H9 (cell line): Measurements from ENCODE around the gene MBTPS1. TPM values are rescaled to one million over a fixed set of nuclear protein-coding genes. Genes with fewer than 3 reads are reported as not detected.

ENCODE experiments used
- DNase-seq: peaks from one replicate; pipeline ENCODE4 v3.0.0-alpha.2; 2017
- H2AFZ ChIP-seq: one replicate; pipeline ENCODE4 v1.6.1; 2013; ENCODE audit warnings: mild to moderate bottlenecking, low read length, control low read depth, moderate library complexity
- H2AK5ac ChIP-seq: 2 replicates; pipeline ENCODE4 v1.6.1; 2013; ENCODE audit warnings: low read length, control low read depth, mixed read lengths; ENCODE audit not compliant: insufficient read length
- H2BK120ac ChIP-seq: one replicate; pipeline ENCODE4 v1.6.1; 2013; ENCODE audit warnings: low read depth, mild to moderate bottlenecking, low read length, control low read depth, inconsistent platforms; ENCODE audit not compliant: poor library complexity, severe bottlenecking
- H2BK12ac ChIP-seq: 2 replicates; pipeline ENCODE4 v1.6.1; 2013; ENCODE audit warnings: low read length, control low read depth, mixed read lengths, low read depth; ENCODE audit not compliant: insufficient read length
- H2BK15ac ChIP-seq: 2 replicates; pipeline ENCODE4 v1.6.1; 2013; ENCODE audit warnings: low read depth, low read length, control low read depth
- H2BK20ac ChIP-seq: one replicate; pipeline ENCODE4 v1.6.1; 2013; ENCODE audit warnings: low read depth, mild to moderate bottlenecking, low read length, control low read depth, inconsistent platforms; ENCODE audit not compliant: poor library complexity, severe bottlenecking
- H2BK5ac ChIP-seq: 2 replicates; pipeline ENCODE4 v1.6.1; 2013; ENCODE audit warnings: low read length, control low read depth, mixed read lengths; ENCODE audit not compliant: insufficient read length
- H3K14ac ChIP-seq: 2 replicates; pipeline ENCODE4 v1.6.1; 2013; ENCODE audit warnings: low read length, control low read depth; ENCODE audit not compliant: insufficient read depth
- H3K18ac ChIP-seq: 2 replicates; pipeline ENCODE4 v1.6.1; 2013; ENCODE audit warnings: low read depth, mild to moderate bottlenecking, mixed read lengths, low read length, control low read depth; ENCODE audit not compliant: insufficient read length
- H3K23ac ChIP-seq: 2 replicates; pipeline ENCODE4 v1.6.1; 2013; ENCODE audit warnings: low read length, control low read depth, mixed read lengths, low read depth; ENCODE audit not compliant: insufficient read length
- H3K23me2 ChIP-seq: 2 replicates; pipeline ENCODE4 v1.6.1; 2013; ENCODE audit warnings: low read depth, mild to moderate bottlenecking, mixed read lengths, low read length, control low read depth; ENCODE audit not compliant: insufficient read length, poor library complexity, severe bottlenecking
- H3K27ac ChIP-seq: 2 replicates; pipeline ENCODE4 v1.5.1; 2013; ENCODE audit warnings: low read length, control low read depth, mixed read lengths, low read depth; ENCODE audit not compliant: insufficient read length
- H3K27me3 ChIP-seq: 2 replicates; pipeline ENCODE4 v1.6.1; 2013; ENCODE audit warnings: low read length, control low read depth, inconsistent platforms; ENCODE audit not compliant: insufficient read depth
- H3K4ac ChIP-seq: 2 replicates; pipeline ENCODE4 v1.6.1; 2013; ENCODE audit warnings: low read depth, mild to moderate bottlenecking, control low read depth, inconsistent platforms, low read length, moderate library complexity
- H3K4me1 ChIP-seq: 2 replicates; pipeline ENCODE4 v1.6.1; 2013; ENCODE audit warnings: low read length, control low read depth, inconsistent platforms; ENCODE audit not compliant: insufficient read depth
- H3K4me2 ChIP-seq: 2 replicates; pipeline ENCODE4 v1.6.1; 2013; ENCODE audit warnings: low read length, control low read depth, mixed read lengths; ENCODE audit not compliant: insufficient read length, insufficient read depth
- H3K56ac ChIP-seq: 2 replicates; pipeline ENCODE4 v1.6.1; 2013; ENCODE audit warnings: low read depth, mild to moderate bottlenecking, mixed read lengths, low read length, control low read depth; ENCODE audit not compliant: insufficient read length
- H3K79me1 ChIP-seq: 2 replicates; pipeline ENCODE4 v1.6.1; 2013; ENCODE audit warnings: low read depth, mild to moderate bottlenecking, moderate library complexity, low read length, control low read depth, inconsistent platforms; ENCODE audit not compliant: insufficient read depth, poor library complexity, severe bottlenecking
- H3K79me2 ChIP-seq: 2 replicates; pipeline ENCODE4 v1.6.1; 2013; ENCODE audit warnings: low read length, control low read depth, inconsistent platforms; ENCODE audit not compliant: insufficient read depth
- H3K9ac ChIP-seq: 2 replicates; pipeline ENCODE4 v1.6.1; 2013; ENCODE audit warnings: low read length, control low read depth, mixed read lengths; ENCODE audit not compliant: insufficient read length; ENCODE audit errors: extremely low read depth
- H3K9me3 ChIP-seq: one replicate; pipeline ENCODE4 v1.6.1; 2013; ENCODE audit warnings: low read depth, low read length, inconsistent platforms; ENCODE audit not compliant: control insufficient read depth
- H3T11ph ChIP-seq: one replicate; pipeline ENCODE4 v1.6.1; 2013; ENCODE audit warnings: mild to moderate bottlenecking, low read length, control low read depth, inconsistent platforms
- H4K20me1 ChIP-seq: one replicate; pipeline ENCODE4 v1.6.1; 2013; ENCODE audit not compliant: control insufficient read depth, insufficient read length, insufficient read depth
- H4K5ac ChIP-seq: 2 replicates; pipeline ENCODE4 v1.6.1; 2013; ENCODE audit warnings: low read depth, mild to moderate bottlenecking, mixed read lengths, low read length, control low read depth; ENCODE audit not compliant: insufficient read length
- H4K8ac ChIP-seq: replicated peaks from 2 replicates; pipeline ENCODE4 v1.6.1; 2013; ENCODE audit warnings: low read length, control low read depth, mixed read lengths, low read depth; ENCODE audit not compliant: insufficient read length
- H4K91ac ChIP-seq: 2 replicates; pipeline ENCODE4 v1.6.1; 2013; ENCODE audit warnings: low read depth, mild to moderate bottlenecking, moderate library complexity, mixed read lengths, low read length, control low read depth; ENCODE audit not compliant: insufficient read length
- H3K27ac Mint-ChIP-seq, 3 experiments: 2 replicates in 2 of 3; 3 replicates in 1 of 3; pipeline ENCODE4 v1.8.0; 2020 to 2021; ENCODE audit warnings: mixed read lengths in 3 of 3, mild to moderate bottlenecking in 1 of 3, moderate library complexity in 1 of 3
- H3K27me3 Mint-ChIP-seq: 2 replicates; pipeline ENCODE4 v1.8.0; 2021; ENCODE audit warnings: low read depth, mild to moderate bottlenecking, moderate library complexity, mixed read lengths
- H3K36me3 Mint-ChIP-seq, 3 experiments: 2 replicates in 2 of 3; 3 replicates in 1 of 3; pipeline ENCODE4 v1.8.0; 2020 to 2021; ENCODE audit warnings: low read depth in 3 of 3, mixed read lengths in 3 of 3; ENCODE audit not compliant: insufficient read depth in 1 of 3
- H3K4me1 Mint-ChIP-seq, 2 experiments: 2 replicates each; pipeline ENCODE4 v1.8.0; 2020; ENCODE audit warnings: mixed read lengths in 2 of 2
- H3K4me3 Mint-ChIP-seq, 2 experiments: 2 replicates in 1 of 2; 3 replicates in 1 of 2; pipeline ENCODE4 v1.8.0; 2020 to 2021; ENCODE audit warnings: mild to moderate bottlenecking in 2 of 2, mixed read lengths in 2 of 2, moderate library complexity in 1 of 2
- H3K9me3 Mint-ChIP-seq, 2 experiments: 2 replicates in 1 of 2; 3 replicates in 1 of 2; pipeline ENCODE4 v1.8.0; 2020; ENCODE audit warnings: mild to moderate bottlenecking in 2 of 2, mixed read lengths in 2 of 2, moderate library complexity in 1 of 2
- CTCF ChIP-seq: fragments of 200-600 bp; sonication (generic); conservative IDR thresholded peaks from 3 replicates; pipeline ENCODE4 v1.8.0; 2021; ENCODE audit warnings: antibody characterized with exemption, mild to moderate bottlenecking
- WGBS: extraction: QIAGEN DNeasy Blood & Tissue Kit; methylation state at CpG from one replicate; pipeline ENCODE4 v1.1.7; 2013; ENCODE audit warnings: missing lambda C conversion rate, low lambda C conversion rate, mixed read lengths; ENCODE audit not compliant: insufficient read length; ENCODE audit errors: extremely low coverage; 5-methylcytosine and 5-hydroxymethylcytosine counted together
- total RNA-seq: library from RNA; stranded (reverse); gene quantifications from 2 replicates; pipeline ENCODE4 v1.2.1, GENCODE V29; 2021

The MBTPS1 gene
- total RNA-seq, 1 experiment from 2014 or later, result 48.7 TPM

DNA sequence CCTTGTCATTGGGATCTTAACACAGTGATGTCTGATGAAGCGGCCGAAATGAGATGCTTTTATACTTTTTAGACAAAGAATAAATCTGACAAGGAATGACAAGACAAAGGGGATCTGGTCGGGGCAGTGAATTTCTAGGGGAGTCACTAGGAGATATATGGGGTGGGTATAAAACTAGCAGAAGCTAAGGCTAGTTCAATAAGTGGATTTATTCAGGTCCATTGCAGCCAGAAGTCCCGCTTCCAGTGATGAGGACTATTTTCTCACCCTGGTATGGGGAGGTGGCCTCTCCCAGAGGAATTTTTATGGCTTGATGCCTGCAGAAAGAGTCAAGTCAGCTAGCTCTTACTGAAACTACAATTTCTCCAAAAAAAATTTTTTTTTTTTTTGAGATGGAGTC is 98.0 kb downstream of the MBTPS1 start:
- no peaks in the 10 kb centered on the region for H3K9me3 ChIP-seq
- no peak overlapping the region for H4K5ac ChIP-seq
- H3K27ac Mint-ChIP-seq, result peak overlapping the region in 1 of 3 experiments; percentile 96; a peak in 1 of 7 replicates
- no peak for TF ChIP-seq CTCF
- no peak for DNase-seq
- H3K79me2 ChIP-seq, result no peaks in the 10 kb centered on the region
- H3K56ac ChIP-seq, result no peak overlapping the region
- H3K4me1 Mint-ChIP-seq, result peaks cover 19 to 27% of the 10 kb centered on the region in 2 experiments
- no peak overlapping the region for H3K18ac ChIP-seq
- no peak overlapping the region for H2BK20ac ChIP-seq
- H3K4me2 ChIP-seq, result no peak overlapping the region
- H3K23ac ChIP-seq, result no peak overlapping the region
- no peak overlapping the region for H2BK15ac ChIP-seq
- H2BK12ac ChIP-seq, result no peak overlapping the region
- no peaks in the 10 kb centered on the region for H4K20me1 ChIP-seq
- H2AFZ ChIP-seq, result no peak overlapping the region
- H3K9me3 Mint-ChIP-seq, result peaks cover 23 to 33% of the 10 kb centered on the region in 2 experiments
- no peaks in the 10 kb centered on the region for H3K23me2 ChIP-seq
- no peak overlapping the region for H3K9ac ChIP-seq
- H3K79me1 ChIP-seq, result no peaks in the 10 kb centered on the region
- H3K36me3 Mint-ChIP-seq, result peaks cover 6 to 20% (median 11%) of the 10 kb centered on the region in 3 experiments
- no peak overlapping the region for H2BK120ac ChIP-seq
- no CpG with 5 or more reads among the region's 4 CpGs for WGBS
- H4K91ac ChIP-seq, result no peak overlapping the region
- H2BK5ac ChIP-seq, result no peak overlapping the region
- no peak overlapping the region for H3K14ac ChIP-seq
- H3K4ac ChIP-seq, result no peak overlapping the region
- H3K27me3 Mint-ChIP-seq, result peaks cover 48% of the 10 kb centered on the region
- no peak overlapping the region for H4K8ac ChIP-seq
- H3K27ac ChIP-seq, result no peak overlapping the region
- no peak overlapping the region for H2AK5ac ChIP-seq
- no peak overlapping the region for H3K4me3 Mint-ChIP-seq
- H3K27me3 ChIP-seq, result no peaks in the 10 kb centered on the region
- H3K4me1 ChIP-seq, result no peaks in the 10 kb centered on the region; the same call in 1 of the 2 replicates
- H3T11ph ChIP-seq, result no peak overlapping the region
